TTC549 (cell line): ENCODE results near the gene STARD7.
"Not testable (repeated sequence)": the region's sequence is repeated elsewhere in the genome, so short reads cannot be mapped to it uniquely, and the experiment has no call there.

Experiments used
- FAIRE-seq: peaks from 2 replicates; lab custom pipeline; 2012; peaks lifted over from hg19 to GRCh38; lab: Jason Lieb, UNC

STARD7 gene

DNA sequence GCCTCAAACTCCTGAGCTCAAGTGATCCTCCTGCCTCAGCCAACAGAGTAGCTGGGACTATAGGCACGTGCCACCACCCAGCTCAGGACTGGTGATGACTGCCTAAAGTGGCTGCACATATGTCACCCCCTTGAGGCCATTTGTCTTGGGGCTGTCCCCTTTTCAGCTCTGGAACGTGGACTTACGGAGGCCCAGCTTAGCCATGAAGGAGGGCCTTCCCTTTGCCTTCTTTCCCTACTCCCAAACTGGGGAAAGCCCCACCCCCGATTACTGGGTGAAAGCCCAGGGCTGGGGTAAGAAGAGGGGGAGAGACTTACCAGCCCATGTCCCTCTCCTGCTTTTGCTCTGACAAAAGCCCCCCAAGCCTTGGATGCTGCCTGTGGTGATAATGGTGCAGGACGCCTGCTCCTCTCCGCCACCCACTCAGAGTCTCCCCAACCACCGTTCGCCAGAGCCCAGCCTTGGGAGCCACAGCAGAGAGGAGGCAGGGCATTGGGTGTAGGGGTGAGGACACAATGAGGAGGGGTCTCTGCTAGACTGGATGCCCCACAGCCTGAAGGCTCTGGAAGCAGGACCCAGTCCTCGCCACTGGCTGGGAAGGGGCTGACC lies 60.9 kb downstream of the STARD7 start:
- no peak for FAIRE-seq

DNA sequence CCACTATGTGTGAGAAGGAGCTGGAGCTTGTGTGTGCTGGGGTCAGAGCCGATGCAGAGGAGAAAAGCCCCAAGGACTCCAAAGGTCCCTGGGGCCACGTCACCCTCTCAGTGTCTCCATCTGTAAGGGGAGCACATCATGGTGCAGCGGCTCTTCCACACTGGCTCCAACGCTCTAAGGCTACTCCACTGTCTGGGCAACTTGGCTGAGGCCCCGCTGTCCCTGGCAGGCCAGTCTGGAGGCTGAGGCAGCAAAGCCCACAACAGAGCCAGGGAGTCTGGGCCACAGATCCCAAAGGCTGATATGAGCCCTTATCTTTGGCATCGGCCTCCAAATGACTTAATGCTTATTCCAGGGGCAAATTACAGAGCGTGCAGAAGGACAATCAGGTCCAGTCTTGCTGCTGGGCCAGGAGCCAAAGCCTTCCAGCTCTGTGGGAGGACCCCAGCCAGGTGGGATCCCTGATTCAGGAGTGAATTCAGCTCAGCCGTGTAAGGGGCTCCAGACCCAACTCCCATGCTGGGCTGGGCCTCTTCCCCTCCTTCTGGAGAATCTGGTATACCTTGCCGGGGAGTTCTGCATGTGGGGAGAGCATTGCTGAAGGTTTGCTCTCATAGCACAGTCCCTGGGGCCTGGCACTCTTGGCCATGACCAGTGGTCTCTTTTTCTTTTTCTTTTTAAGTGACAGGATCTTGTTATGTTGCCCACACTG lies 61.6 kb downstream of the STARD7 start:
- FAIRE-seq, result no peak

GRCh38 chr2:96146153-96146880 lies 62.3 kb downstream of the STARD7 start:
- FAIRE-seq, result no peak

DNA sequence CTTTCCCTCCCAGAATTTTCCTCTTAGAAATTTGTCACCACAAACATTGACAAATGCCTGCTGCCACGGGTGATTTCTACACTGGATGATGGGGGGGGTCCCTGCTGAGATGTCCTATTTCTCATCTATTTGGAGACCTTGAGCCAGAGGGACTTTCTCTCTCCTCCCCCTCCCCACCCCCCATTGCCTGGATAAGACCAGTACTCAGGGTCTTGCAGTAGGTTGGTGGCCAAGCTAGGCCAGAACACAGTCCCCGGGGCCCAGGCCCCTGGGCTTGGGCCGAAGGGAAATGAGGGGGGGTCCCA lies 62.8 kb downstream of the STARD7 start:
- no peak for FAIRE-seq

- FAIRE-seq, result no peak
Measured at GRCh38 chr2:96145036-96145847, 63.4 kb downstream of the STARD7 start, which contains the start of gene DUSP2. TSS of gene DUSP2 (minus strand) at chr2:96145440. CDS start at chr2:96145354, 86 bp downstream.

DNA sequence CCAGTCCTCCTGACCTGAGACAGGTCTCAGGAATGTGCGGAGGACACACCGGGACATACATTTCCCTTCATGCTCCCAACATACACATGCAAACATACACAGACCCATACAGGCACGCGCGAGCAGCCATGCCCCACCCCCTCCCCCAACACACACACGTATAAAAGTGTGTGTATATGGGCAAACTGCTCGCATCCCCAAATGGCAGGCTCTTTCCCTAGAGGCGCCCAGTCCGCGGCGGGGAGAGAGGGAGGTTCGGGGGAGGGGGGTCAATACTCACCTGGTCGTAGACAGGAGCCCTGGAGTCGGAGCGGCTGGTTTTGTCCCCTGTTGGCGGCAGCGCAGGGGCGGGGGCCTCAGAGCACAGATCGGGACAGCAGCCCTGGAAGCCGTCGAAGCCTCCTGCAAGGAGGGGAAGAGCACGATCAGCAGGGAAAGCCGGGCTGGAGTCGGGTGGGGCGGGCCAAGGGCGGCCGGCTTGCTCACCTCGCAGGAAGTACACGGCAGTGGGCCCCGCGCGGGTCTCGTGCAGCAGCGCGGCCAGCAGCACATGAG lies 64.1 kb downstream of the STARD7 start:
- no peak for FAIRE-seq

DNA sequence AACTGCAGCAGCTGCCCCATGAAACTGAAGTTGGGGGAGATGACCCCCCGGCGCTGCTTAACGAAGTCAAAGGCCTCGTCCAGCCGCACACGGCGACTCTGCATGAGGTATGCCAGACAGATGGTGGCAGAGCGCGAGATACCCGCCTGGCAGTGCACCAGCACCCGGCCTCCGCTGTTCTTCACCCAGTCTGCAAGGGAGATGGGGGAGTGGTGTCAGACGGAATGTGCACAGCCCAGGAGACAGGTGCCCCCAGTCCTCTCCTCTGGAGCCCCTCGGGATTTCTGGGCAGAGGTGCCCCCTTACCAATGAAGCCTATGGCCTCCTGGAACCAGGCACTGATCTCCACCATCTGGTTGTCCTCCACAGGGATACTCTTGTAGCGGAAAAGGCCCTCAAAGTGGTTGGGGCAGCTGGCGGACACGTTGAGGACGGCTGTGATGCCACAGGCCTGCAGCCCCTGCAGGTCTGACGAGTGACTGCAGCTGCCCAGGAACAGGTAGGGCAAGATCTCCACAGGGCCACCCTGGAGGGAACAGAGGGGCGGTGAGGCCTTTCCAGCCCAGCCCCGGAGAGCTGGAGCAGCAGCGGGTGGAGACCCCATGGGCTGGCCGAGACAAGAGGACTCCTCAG lies 64.7 kb downstream of the STARD7 start:
- FAIRE-seq, result no peak

- no peak for FAIRE-seq
Measured at GRCh38 chr2:96143231-96143847, 65.3 kb downstream of the STARD7 start.

GRCh38 chr2:96142217-96143113 lies 66.2 kb downstream of the STARD7 start:
- FAIRE-seq, result no peak

- FAIRE-seq, result not testable (repeated sequence)
Measured at GRCh38 chr2:96141624-96141967, 67.0 kb downstream of the STARD7 start.

DNA sequence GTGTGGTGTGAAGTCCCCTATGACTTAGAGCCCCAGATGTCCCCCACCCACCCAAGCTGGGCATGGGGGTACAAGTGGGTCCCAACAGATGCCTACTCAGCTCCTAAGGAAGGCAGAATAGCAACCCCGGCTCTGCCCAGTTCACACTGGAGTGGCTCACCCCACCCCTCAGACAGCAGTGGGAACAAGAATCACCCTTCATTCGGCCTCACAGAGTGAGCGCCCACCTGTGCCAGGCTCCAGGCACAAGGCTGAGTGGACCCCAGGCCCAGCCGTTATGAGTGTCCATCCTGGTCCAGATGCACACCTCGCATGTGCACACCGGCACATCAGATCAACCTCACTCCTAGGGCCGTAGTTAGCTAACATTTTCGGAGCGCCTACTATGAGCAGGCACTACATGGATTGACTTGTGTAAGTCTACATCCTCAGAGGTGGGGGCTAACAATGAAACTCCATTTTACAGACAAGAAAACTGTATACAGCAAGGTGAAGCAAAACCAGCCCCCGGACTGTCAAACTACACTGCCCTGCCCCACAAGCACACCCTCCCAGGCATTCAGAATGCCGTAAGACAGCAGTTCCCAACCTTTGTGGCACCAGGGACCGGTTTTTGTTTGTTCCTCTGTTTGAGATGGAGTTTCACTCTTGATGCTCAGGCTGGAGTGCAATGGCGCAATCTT lies 67.5 kb downstream of the STARD7 start:
- FAIRE-seq, result no peak

DNA sequence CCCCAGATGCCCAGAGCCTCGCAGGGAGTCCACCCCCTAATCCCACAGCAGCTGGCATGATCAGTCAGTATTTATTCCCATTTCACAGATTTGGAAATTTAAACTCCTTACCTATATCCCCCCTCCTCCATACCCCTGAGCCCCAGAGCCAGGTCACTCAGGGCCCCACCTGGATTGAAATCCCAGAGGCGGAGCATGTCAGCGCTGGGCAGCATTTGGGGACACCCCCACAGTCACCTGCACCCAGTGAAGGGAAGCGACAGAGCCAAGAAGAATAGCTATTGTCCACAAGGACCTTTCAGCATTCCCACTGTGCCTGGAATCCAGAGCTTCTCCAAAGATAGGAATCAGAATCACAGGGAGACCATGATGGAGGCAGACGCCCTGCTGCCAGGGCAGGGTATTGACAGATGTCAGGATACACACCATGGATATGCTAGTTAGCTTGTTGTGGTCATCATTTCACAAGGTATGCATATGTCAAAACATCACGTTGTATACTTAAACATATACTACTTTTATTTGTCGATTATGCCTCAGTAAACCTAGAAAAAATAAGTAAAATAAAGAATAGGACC lies 69.4 kb downstream of the STARD7 start:
- no peak for FAIRE-seq

DNA sequence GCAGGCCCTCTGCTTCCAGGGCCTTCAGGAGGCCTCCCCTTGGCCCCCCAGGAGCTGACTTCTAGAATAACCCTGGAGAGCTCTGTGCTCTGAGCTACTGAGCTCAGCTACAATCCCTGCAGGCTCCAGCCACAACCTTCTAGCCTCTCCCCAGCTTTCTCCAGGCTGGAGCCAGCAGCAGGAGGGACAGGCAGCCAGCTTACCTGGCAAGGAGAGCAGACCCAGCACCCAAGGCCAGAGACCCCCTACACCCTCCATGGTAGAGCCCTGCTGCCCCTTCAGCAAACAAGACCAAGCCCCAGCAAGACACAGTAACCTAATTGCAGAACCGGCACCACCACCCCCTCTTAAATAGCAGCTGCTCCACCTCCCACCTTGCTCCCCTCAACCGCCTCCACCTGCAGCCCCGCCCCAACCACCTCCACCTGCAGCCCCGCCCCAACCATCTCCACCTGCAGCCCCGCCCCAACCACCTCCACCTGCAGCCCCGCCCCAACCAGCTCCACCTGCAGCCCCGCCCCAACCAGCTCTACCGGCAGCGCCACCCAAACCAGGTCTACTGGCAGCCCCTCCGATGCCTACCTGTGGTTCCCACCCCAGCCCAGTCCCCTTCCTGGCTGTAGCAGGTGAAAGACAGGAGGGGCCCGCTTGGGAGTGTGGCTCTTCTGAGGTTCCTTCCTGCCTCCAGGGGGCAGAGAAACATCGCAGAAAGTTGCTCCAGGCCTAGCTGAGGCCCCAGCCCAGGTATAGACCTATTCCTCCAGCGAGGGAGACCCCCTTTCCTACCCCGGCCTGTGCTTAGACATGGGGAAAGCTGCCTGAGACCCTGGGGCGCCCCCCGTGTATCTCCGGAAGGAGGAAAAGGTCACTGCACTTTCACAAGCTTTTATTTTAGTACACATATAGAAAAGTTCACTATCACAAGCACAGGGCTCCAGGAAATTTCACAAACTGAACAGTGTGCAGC lies 70.2 kb downstream of the STARD7 start, which contains the start of gene ASTL:
TSS of gene ASTL (minus strand) at position 324 of the 967 bp plus-strand sequence. CDS start at position 258, 66 bp downstream.
- no peak for FAIRE-seq

DNA sequence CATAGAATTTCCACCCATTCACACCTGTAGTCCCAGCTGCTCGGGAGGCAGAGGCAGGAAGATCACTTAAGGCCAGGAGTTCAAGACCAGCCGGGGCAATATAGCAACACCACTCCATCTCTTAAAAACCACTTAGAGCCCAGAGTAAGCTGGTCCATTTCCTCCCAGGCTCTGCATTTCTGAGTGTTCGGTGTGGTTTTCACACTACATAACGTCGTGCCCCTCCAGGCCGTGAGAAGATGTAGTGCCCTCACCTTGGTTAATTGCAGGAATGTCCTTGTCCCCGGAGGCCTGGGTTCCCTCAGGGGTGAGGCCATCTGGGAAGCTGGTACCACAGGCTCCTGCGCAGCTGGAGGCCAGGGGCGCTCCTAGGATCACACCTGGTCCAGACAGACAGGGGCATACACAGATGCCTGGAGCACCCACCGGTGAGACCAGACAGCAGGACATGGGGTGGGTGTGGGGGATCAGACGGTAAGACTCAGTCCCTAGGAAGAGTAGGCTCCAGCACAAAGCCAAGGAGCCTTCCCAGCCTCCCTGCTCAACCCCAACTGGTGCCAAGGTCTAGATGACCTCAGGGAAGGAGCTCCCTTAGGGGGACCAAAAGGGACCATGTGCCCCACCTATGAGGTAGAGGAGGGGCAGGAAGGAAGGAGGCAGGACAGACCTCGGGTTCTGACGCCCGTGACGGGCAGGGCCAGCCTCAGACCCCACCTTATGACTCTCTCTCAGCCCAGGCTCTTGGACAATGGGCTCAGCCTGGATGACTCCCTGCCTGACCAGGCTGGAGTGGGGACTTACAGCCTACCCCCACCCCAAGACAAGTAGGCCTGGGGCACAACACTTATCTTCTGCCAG lies 71.1 kb downstream of the STARD7 start:
- FAIRE-seq, result no peak

GRCh38 chr2:96136129-96136720 lies 72.4 kb downstream of the STARD7 start:
- FAIRE-seq, result no peak

GRCh38 chr2:96135621-96136020 lies 73.0 kb downstream of the STARD7 start:
- FAIRE-seq, result no peak

DNA sequence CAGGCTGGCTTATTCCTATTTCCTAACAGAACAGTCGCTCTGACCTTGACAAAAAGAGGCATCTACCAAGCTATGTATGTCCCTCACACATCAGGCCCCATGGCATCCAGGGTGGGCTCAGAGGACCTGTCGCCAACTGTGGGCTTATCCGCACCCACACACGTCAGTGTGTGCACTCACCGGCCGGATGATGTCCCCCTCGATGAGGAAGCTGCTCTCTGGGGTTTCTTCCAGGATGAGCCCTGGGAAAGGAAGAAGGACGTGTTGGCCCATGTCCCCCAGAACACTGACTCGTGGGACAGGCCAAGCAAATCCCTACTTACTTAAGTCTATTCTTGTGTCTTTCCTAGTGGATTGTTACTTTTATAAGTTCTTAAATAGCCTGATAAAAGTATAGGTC lies 73.5 kb downstream of the STARD7 start:
- FAIRE-seq, result no peak
